Choroid plexus epithelial cell (primary cell): Measurements from ENCODE around the gene HMGXB3.
"Not testable (repeated sequence)": the region's sequence is repeated elsewhere in the genome, so short reads cannot be mapped to it uniquely, and the experiment has no call there.

Experiments used
- DNase-seq: peaks from one replicate; pipeline ENCODE4 v3.0.0-alpha.2; 2010; ENCODE audit warnings: low read depth
- H3K4me3 ChIP-seq: 2 replicates; pipeline ENCODE4 v1.5.1; 2011; ENCODE audit warnings: low read depth, mild to moderate bottlenecking, control low read depth, low read length, moderate library complexity
- CTCF ChIP-seq: conservative IDR thresholded peaks from 2 replicates; pipeline ENCODE4 v1.5.1; 2011; ENCODE audit warnings: low read depth, mild to moderate bottlenecking, control low read depth, inconsistent platforms, low read length, moderate library complexity

Gene HMGXB3

GRCh38 chr5:150020249-150020648, 19.7 kb downstream of the HMGXB3 start:
- TF ChIP-seq CTCF, result no peak
- no peak overlapping the region for H3K4me3 ChIP-seq
- DNase-seq, result no peak

DNA sequence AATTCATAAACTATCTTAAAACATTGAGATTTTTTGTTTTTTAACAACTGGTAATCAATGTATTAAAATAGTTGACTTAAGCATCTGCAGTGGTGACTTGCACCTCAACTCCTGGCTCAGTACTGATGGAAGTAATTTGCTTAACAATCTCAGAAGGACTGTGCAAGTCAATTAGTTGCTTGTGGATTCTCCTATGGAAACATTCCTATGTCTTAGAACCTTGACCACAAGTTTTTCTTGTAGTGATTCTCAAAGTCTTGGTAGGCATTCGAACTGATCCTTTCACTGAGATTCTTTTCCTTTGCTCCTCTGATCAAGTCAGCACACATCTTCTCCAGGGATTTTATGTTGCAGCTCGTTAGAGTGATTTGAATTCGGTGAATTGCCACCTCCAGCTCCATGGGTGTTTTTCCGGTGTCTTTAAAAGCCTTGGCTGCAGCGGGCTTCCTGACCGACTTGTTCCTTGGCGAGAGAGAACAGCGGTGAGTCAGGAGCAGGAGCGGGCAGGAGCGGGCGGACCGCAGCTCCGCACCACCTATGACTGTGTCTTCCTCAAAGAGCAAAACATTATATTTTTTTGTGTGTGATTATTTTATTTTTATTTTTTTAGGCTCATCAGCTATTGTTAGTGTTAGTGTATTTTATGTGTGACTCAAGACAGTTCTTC, 21.1 kb downstream of the HMGXB3 start:
- H3K4me3 ChIP-seq, result no peak overlapping the region
- TF ChIP-seq CTCF, result no peak
- DNase-seq, result no peak

- H3K4me3 ChIP-seq, result no peak overlapping the region
- peak; percentile 81 for DNase-seq
- TF ChIP-seq CTCF, result no peak
Measured at GRCh38 chr5:150022158-150022531, 21.6 kb downstream of the HMGXB3 start.

- H3K4me3 ChIP-seq, result no peak overlapping the region
- no peak for DNase-seq
- no peak for TF ChIP-seq CTCF
Measured at GRCh38 chr5:150022681-150023080, 22.1 kb downstream of the HMGXB3 start.

GRCh38 chr5:150023136-150023535, 22.6 kb downstream of the HMGXB3 start:
- DNase-seq, result no peak
- TF ChIP-seq CTCF, result no peak
- H3K4me3 ChIP-seq, result no peak overlapping the region

GRCh38 chr5:150024346-150024984, 23.9 kb downstream of the HMGXB3 start:
- TF ChIP-seq CTCF, result no peak
- no peak for DNase-seq
- no peak overlapping the region for H3K4me3 ChIP-seq

GRCh38 chr5:150026682-150027172, 26.2 kb downstream of the HMGXB3 start:
- H3K4me3 ChIP-seq, result no peak overlapping the region
- no peak for TF ChIP-seq CTCF
- DNase-seq, result no peak

DNA sequence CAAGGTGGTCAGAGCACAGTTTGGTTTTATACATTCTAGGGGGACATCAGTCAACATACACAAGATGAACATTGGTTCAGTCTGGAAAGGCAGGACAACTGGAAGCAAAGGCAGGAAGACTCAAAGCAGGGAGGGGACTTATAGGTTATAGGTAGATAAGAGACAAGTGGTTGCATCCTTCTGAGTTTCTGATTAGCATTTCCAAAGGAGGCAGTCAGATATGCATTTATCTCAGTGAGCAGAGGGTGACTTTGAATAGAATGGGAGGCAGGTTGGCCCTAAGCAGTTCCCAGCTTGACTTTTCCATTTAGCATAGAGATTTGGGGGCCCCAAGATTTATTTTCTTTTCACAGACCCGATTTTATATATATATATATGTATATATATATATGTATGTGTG, 27.5 kb downstream of the HMGXB3 start:
- not testable (repeated sequence) for DNase-seq, H3K4me3 ChIP-seq
